ENCODE data around the gene GPR157.

Gene GPR157

GRCh38 chr1:9086045-9086444 lies 42.9 kb downstream of the GPR157 start:
- no peak for DNase-seq

GRCh38 chr1:9085306-9085940 lies 43.5 kb downstream of the GPR157 start:
- no peak for DNase-seq

- DNase-seq, result peak; percentile 61
These were observed 44.0 kb downstream of the GPR157 start for GRCh38 chr1:9084906-9085305.

- DNase-seq, result no peak
These were observed 47.4 kb downstream of the GPR157 start for GRCh38 chr1:9081473-9081872.

GRCh38 chr1:9080705-9081291 lies 48.1 kb downstream of the GPR157 start:
- DNase-seq, result no peak

- DNase-seq, result no peak
These were observed 48.8 kb downstream of the GPR157 start for GRCh38 chr1:9079988-9080704.

GRCh38 chr1:9078752-9079500 lies 50.0 kb downstream of the GPR157 start:
- no peak for DNase-seq

GRCh38 chr1:9078015-9078751 lies 50.7 kb downstream of the GPR157 start:
- peak; percentile 44 for DNase-seq

GRCh38 chr1:9075022-9075421 lies 53.9 kb downstream of the GPR157 start:
- DNase-seq, result no peak

- DNase-seq, result no peak
These were observed 55.8 kb downstream of the GPR157 start for GRCh38 chr1:9073143-9073542.

- DNase-seq, result no peak
These were observed 57.2 kb downstream of the GPR157 start for GRCh38 chr1:9071554-9072235.

GRCh38 chr1:9070486-9070885 lies 58.4 kb downstream of the GPR157 start:
- no peak for DNase-seq

- no peak for DNase-seq
These were observed 59.4 kb downstream of the GPR157 start, which contains the start of gene SLC2A5 for GRCh38 chr1:9069326-9070100. Gene SLC2A5, minus strand, starts transcription at chr1:9069635. Its CDS starts 99 bp downstream, at chr1:9069536.

- no peak for DNase-seq
These were observed 59.9 kb downstream of the GPR157 start for GRCh38 chr1:9068981-9069325.

- peak; percentile 82 for DNase-seq
These were observed 61.7 kb downstream of the GPR157 start for GRCh38 chr1:9066945-9067807.

GRCh38 chr1:9065213-9065751 lies 63.6 kb downstream of the GPR157 start:
- DNase-seq, result no peak

GRCh38 chr1:9062846-9063245 lies 66.1 kb downstream of the GPR157 start:
- no peak for DNase-seq

GRCh38 chr1:9062021-9062471 lies 66.9 kb downstream of the GPR157 start:
- DNase-seq, result peak; percentile 33

GRCh38 chr1:9061252-9061960 lies 67.5 kb downstream of the GPR157 start:
- no peak for DNase-seq

Measured in fibroblast of skin of back (primary cell).